ENCODE data around the gene GLRX5. TPM values are rescaled to one million over a fixed set of nuclear protein-coding genes. Genes with fewer than 3 reads are reported as not detected.

Gene GLRX5
- total RNA-seq (2014; rRNA removed; shearing (Covaris generic)), result 130 and 132 TPM in 2 replicates

DNA sequence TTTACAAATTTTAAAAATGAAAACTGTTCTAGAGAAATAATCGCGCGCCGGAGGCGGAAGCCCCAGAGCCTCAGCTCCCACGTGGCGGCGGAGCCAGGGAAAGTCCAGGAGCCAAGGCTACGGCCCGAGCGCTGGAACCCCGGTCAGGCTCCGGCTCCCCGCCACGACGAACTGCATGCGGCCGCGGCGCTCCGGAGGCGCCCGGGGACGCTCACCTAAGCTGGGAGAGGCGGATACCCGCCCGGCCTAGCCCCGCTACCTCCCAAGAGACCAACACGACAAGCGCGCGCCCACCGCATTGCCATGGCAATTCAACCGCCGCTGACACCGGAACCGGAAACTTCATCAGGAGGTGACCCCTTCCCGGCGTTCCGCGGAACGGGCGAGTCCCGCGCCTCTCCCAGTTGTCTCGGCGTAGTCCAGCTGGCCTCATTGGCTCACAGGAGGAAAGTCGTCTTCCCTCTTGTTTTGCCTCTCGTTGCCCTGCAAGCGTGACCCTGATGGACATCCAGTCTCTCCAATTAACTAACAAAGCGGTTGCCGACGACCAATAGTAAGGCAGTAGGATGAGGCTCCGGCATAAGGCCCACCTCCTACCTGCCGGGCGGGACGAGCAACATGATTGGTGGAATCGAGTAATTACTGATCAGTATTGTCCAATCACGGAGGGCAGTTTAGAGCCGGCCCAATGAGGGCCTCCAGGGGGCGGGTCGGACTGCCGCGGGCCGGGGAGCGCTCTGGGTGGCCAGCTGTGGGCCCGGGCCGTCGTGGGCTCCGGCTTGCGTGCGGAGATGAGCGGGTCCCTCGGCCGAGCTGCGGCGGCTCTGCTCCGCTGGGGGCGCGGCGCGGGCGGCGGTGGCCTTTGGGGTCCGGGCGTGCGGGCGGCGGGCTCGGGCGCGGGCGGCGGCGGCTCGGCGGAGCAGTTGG lies at the start of gene GLRX5:
GLRX5 (plus strand) TSS at position 752 of the 927 bp plus-strand sequence; CDS start at position 792, 40 bp downstream.
- Histone ChIP-seq H3K27ac (peak within 1 kb of the TSS; percentile 87), H3K9me3 (replicated peaks) (no peaks in the 10 kb centered on the region), H3K36me3 (peaks cover 6% of the 10 kb centered on the region), H3K27me3 (no peaks in the 10 kb centered on the region), H3K4me3 (peak within 1 kb of the TSS; percentile 96), H3K4me1 (peaks cover 12% of the 10 kb centered on the region)
- DNase-seq, result peak; percentile 99

DNA sequence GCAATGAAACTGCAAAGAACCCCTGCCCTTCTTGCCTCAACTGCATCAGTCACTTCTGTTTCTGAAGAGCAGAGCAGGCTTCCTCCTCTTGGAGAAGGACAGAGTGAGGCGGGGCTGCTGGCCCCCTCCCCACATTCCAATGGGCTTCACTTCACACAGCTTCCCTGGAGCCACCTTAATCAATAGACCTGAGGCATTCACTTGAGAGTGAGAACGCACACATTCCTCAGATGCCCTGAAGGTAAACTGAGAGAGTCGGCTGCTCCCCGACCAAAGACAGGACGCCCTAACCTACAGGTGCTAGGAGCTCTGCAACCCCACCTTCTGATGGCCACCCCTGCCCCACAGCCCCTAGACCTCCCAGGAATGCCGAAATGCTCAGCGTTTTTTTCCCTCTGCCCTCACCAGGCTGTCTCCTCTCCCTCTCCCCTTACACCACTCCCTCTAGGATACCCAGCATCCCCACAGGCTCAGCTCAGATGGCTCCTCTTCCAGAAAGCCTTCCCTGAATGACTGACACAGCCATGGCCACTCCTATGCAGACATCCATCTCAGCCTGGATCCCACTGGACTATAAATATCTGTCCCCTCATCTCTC lies 49.5 kb upstream of the GLRX5 start:
- no peak overlapping the region for H3K27ac ChIP-seq
- no peak for DNase-seq
- H3K27me3 ChIP-seq, result no peaks in the 10 kb centered on the region
- H3K36me3 ChIP-seq, result peaks cover 2% of the 10 kb centered on the region; the same call in 1 of the 2 replicates
- no peaks in the 10 kb centered on the region for H3K9me3 ChIP-seq (replicated peaks)
- peaks cover 25% of the 10 kb centered on the region for H3K4me1 ChIP-seq
- no peak overlapping the region for H3K4me3 ChIP-seq

DNA sequence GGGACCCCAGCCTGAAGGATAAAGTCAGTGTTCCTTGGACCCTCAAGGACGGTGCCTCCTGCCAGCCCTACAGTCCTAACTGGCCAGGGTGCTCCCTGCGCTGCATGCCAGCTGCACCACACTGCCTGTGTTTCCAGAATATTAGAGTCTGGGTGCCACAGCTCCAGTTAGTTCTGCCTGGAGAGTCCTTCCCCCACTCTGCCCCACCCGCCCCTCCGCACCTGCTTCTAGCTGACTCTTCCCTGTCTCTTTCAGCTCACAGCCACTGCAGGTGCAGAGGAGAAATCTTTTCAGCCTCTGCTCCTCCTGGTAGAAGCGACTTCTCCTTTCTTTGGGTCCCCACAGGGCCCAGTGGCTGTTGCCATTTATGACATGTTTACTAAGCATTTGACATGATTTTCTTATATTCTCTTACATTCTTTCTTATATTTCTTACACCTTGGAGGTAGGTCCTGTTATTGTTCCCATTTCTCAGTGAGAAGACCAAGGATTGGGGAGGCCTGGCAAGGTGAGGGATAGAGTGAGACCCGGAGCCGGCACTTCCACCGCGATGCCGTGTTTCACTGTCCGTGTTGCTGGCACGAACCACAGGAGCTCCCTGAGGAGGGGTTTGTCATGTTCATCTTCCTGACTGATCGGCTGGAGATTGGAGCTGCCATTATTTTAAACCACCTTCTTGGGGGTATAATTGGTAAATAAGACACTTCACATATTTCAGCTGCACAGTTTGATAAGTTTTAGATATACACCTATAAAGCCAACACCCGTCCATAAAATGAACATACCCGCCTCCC lies 47.8 kb upstream of the GLRX5 start:
- Histone ChIP-seq H3K36me3 (peaks cover 3% of the 10 kb centered on the region; the same call in 1 of the 2 replicates), H3K4me1 (peaks cover 23% of the 10 kb centered on the region)
- no peak for DNase-seq

DNA sequence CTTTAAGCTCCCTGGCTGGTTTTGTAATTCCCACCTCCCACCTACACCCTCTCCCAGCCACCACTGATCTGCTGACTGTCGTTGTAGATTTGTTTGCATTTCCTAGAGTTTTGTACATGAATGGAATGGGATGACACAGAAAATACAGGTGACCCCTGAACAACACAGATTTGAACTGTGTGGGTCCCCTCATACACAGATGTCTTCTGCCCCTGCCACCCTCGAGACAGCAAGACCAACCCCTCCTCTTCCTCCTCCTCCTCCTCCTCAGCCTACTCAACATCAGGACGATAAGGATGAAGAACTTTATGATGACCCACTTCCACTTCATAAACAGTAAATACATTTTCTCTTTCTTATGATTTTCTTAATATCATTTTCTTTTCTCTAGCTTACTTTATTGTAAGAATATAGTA lies 47.2 kb upstream of the GLRX5 start:
- no peak overlapping the region for H3K4me3 ChIP-seq
- H3K9me3 ChIP-seq (replicated peaks), result peaks cover 2% of the 10 kb centered on the region; the same call in 1 of the 2 replicates
- H3K4me1 ChIP-seq, result peaks cover 19% of the 10 kb centered on the region
- H3K27me3 ChIP-seq, result no peaks in the 10 kb centered on the region
- H3K27ac ChIP-seq, result no peak overlapping the region
- peaks cover 5% of the 10 kb centered on the region; the same call in 1 of the 2 replicates for H3K36me3 ChIP-seq
- DNase-seq, result no peak

More for the DNA sequence above, 47.8 kb upstream of the GLRX5 start:
- Histone ChIP-seq H3K27me3 (no peaks in the 10 kb centered on the region), H3K4me3 (no peak overlapping the region), H3K27ac (no peak overlapping the region), H3K9me3 (replicated peaks) (peaks cover 2% of the 10 kb centered on the region; the same call in 1 of the 2 replicates)

DNA sequence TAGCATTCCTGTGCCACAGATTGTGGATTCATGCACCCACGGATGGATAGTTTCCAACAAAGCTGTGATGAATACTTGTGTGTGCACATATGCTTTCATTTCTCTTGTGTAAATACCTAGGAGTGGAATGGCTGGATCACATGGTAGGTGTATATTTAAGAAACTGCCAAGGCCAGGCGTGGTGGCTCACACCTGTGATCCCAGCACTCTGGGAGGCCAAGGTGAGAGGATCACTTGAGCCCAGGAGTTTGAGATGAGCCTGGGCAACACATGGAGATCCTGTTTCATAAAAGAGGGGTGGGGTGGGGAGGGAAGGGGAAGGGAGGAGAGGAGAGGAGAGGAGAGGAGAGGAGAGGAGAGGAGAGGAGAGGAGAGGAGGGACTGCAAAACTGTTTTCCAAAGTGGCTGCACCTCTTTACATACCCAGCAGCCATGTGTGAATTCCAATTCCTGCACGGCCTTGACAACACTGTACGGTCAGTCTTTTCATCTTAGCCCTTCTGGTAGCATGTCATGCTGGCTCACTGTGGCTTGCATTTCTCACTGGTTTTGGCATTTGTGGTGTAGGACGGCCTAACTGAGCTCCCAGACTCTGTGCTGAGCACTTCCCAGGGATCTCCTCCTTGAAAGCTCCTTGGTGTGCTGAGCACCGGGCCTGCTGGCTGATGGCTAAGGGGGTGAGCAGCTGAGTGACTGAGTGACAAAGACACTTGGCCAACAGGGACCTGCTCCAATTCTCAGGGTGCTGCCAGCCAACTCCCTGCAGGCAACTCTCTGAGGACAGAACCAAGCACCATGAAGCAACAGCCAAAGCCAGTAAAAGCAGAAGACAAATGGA lies 46.3 kb upstream of the GLRX5 start:
- H3K27me3 ChIP-seq, result no peaks in the 10 kb centered on the region
- peaks cover 11% of the 10 kb centered on the region for H3K4me1 ChIP-seq
- H3K36me3 ChIP-seq, result peaks cover 5% of the 10 kb centered on the region; the same call in 1 of the 2 replicates
- no peak overlapping the region for H3K4me3 ChIP-seq
- H3K27ac ChIP-seq, result no peak overlapping the region
- peaks cover 2% of the 10 kb centered on the region; the same call in 1 of the 2 replicates for H3K9me3 ChIP-seq (replicated peaks)
- no peak for DNase-seq

DNA sequence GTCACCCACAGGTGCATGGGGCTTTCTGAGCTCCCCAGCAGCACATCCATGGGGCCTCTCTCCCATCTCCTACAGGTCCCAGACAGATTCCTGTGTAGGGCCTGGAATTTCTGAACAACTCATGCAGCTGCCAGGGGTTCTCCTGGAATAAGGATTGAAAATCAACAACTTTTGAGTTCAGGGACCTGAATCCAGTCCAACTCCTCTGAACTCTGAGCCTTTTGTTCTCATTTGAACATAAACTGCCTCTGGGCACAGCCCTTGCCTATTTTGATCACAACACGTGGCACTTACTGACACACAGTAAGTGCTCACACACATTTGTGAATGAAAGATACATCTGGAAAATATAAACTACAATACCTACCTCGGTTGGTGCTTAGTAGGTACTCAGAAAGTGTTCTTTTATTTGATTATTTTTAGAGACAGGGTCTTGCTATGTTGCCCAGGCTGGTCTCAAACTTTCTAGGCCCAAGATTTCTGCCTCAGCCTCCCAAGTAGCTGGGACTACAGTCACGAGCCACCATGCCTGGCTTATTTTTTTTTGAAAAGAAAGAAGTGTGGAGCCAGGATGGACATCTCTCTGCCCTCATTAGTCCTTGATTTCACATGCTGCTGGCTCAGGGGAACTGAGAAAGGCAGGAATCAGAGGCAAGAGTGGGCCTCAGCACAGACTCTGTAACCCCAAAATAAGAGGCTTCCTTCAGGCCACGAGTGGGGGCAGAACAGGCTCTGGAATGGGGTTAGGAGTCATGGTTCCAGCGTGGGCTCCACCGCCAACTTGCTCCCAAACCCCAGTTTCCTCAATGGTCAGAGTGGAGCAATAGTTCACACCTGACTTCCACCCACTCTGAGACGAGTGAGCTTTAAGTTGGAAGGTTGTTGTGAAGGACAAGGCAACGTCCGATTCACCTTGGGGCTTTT lies 45.4 kb upstream of the GLRX5 start:
- no peaks in the 10 kb centered on the region for H3K27me3 ChIP-seq
- peaks cover 3% of the 10 kb centered on the region for H3K4me1 ChIP-seq
- DNase-seq, result peak in 1 of 2 experiments; percentile 37
- peak overlapping the region; percentile 20; the same call in 1 of the 2 replicates for H3K27ac ChIP-seq
- peaks cover 2% of the 10 kb centered on the region; the same call in 1 of the 2 replicates for H3K9me3 ChIP-seq (replicated peaks)
- H3K4me3 ChIP-seq, result no peak overlapping the region
- H3K36me3 ChIP-seq, result peaks cover 5% of the 10 kb centered on the region; the same call in 1 of the 2 replicates

DNA sequence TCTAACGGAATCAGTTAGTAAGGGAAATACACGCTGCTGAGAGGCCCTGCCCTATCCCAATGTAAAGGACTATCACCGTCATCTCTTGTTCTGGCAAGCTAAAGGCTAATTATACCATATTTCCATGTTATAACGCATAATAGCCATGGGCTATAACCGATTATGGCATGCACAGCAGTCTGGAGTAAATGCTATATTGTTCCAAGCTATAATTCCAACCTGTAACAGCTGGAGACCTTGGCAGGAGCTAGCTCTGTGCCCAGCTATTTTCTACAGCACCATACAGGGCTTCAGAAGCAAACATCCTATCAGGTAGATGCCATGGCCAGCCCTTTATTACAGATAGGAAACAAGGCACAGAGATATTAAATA lies 44.7 kb upstream of the GLRX5 start:
- H3K4me1 ChIP-seq, result peaks cover 8% of the 10 kb centered on the region
- H3K27ac ChIP-seq, result no peak overlapping the region
- H3K27me3 ChIP-seq, result no peaks in the 10 kb centered on the region
- peaks cover 5% of the 10 kb centered on the region; the same call in 1 of the 2 replicates for H3K36me3 ChIP-seq
- H3K9me3 ChIP-seq (replicated peaks), result peaks cover 2% of the 10 kb centered on the region; the same call in 1 of the 2 replicates
- DNase-seq, result no peak
- no peak overlapping the region for H3K4me3 ChIP-seq

DNA sequence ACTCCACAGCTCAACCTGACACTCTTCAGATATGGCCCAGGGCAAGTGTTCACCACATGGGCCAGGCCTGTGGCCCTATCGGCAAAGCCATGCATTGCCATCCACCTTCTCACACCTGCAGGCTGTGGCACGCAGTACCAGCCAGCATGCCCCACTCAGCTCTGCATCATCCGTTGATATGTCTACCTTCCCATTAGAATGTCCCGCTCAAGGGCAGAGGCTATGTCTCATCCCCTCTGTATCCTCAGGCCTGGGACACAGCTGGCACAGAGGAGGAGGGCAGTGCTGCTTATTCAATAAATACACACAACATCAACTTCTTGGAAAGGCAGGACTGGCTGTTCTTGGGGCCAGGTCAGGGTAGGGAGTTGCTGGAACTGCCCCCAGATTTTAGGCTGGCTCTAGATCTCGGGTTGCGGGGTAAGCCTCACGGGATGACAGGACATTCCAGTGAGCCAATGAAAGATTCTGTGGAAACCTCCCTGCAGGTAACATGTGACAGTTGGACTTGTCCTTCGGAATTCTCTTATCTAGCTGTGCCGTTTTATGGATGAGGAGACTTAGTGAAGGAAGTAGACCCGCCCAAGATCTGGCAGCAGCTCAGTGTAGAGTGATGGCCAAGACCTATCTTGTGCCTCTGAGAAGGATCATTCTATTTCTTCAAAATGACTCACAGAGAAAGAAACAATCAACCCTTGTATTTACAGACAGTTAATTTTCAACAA lies 44.0 kb upstream of the GLRX5 start:
- Histone ChIP-seq H3K36me3 (peaks cover 5% of the 10 kb centered on the region; the same call in 1 of the 2 replicates), H3K27me3 (no peaks in the 10 kb centered on the region), H3K9me3 (replicated peaks) (peaks cover 2% of the 10 kb centered on the region; the same call in 1 of the 2 replicates), H3K4me1 (peaks cover 16% of the 10 kb centered on the region), H3K4me3 (no peak overlapping the region), H3K27ac (no peak overlapping the region)
- peak in 1 of 2 experiments; percentile 15 for DNase-seq

DNA sequence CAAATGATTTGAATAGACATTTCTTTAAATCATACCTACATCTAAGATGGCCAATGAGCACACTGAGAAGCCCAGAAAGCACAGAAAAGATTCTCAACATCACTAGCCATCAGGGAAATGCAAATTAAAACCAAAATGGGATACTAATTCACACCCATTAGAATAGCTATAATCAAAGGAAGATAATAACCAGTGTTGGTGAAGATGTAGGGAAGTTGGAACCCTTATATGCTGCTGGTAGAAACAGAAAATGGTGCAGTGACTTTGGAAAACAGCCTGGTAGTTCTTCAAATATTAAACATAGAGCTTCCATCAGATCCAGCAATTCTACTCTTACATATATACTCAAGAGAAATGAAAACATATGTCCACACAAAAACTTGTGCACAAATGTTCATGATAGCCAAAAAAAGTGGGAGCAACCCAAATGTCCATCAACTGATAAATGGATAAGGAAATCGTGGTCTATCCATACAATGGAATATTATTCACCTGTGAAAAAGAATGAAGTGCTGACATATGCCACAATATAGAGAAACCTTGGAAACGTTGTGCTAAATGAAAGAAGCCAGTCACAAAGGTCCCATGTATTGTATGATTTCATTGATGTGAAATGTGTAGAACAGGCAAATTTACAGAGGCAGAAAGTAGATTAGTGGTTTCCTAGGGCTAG lies 42.8 kb upstream of the GLRX5 start:
- peaks cover 25% of the 10 kb centered on the region for H3K4me1 ChIP-seq

DNA sequence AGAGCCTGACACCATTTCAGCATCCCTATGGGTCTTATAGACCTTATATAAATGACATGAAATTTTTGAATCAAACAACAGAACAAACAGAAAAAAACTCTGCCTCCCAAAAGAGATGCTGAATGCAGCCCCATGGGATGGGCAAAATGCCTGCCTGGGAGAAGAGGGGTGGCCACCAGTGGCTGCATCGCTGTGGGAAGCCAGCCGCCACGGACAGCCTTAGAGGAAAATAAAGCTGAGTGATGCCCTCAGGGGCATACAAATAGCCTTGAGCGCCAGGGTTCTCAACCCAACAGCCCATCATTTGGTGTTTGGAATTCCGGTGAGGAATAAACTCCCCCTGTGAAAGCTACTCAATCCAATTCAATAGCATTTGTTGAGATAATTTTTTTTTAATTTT lies 41.3 kb upstream of the GLRX5 start:
- Histone ChIP-seq H3K27me3 (no peaks in the 10 kb centered on the region), H3K9me3 (replicated peaks) (peaks cover 2% of the 10 kb centered on the region; the same call in 1 of the 2 replicates), H3K36me3 (peaks cover 5% of the 10 kb centered on the region; the same call in 1 of the 2 replicates), H3K27ac (no peak overlapping the region), H3K4me1 (peaks cover 35% of the 10 kb centered on the region), H3K4me3 (no peak overlapping the region)
- DNase-seq, result peak in 1 of 2 experiments; percentile 37

More for the DNA sequence above, 42.8 kb upstream of the GLRX5 start:
- Histone ChIP-seq H3K9me3 (replicated peaks) (peaks cover 2% of the 10 kb centered on the region; the same call in 1 of the 2 replicates), H3K27me3 (no peaks in the 10 kb centered on the region), H3K36me3 (peaks cover 5% of the 10 kb centered on the region; the same call in 1 of the 2 replicates), H3K4me3 (no peak overlapping the region), H3K27ac (no peak overlapping the region)
- DNase-seq, result no peak

DNA sequence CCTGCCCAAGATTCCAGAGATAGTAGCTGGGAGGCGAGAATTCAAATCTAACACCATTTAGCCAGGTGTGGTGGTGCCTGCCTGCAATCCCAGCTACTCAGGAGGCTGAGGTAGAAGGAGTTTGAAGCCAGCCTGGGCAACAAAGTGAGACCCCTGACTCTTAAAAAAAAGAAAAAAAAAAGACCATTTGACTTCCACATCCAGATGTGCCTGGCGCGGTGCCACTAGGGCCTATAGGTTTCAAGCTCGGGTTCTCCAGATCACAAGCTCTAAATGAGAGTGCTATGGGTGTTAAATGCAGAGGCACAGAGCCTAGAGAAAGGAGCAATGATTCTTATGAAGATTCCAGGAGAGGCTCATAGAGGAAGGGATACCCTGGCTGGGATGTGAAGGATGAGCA lies 40.9 kb upstream of the GLRX5 start:
- peak in 1 of 2 experiments; percentile 24 for DNase-seq
- Histone ChIP-seq H3K4me3 (no peak overlapping the region), H3K4me1 (peaks cover 39% of the 10 kb centered on the region)

More for the DNA sequence above, 40.9 kb upstream of the GLRX5 start:
- Histone ChIP-seq H3K27ac (no peak overlapping the region), H3K36me3 (peaks cover 5% of the 10 kb centered on the region; the same call in 1 of the 2 replicates), H3K27me3 (no peaks in the 10 kb centered on the region), H3K9me3 (replicated peaks) (peaks cover 2% of the 10 kb centered on the region; the same call in 1 of the 2 replicates)

Measured in SJCRH30 (cell line).